ENCODE data around the gene TBC1D16.

TBC1D16 gene

DNA sequence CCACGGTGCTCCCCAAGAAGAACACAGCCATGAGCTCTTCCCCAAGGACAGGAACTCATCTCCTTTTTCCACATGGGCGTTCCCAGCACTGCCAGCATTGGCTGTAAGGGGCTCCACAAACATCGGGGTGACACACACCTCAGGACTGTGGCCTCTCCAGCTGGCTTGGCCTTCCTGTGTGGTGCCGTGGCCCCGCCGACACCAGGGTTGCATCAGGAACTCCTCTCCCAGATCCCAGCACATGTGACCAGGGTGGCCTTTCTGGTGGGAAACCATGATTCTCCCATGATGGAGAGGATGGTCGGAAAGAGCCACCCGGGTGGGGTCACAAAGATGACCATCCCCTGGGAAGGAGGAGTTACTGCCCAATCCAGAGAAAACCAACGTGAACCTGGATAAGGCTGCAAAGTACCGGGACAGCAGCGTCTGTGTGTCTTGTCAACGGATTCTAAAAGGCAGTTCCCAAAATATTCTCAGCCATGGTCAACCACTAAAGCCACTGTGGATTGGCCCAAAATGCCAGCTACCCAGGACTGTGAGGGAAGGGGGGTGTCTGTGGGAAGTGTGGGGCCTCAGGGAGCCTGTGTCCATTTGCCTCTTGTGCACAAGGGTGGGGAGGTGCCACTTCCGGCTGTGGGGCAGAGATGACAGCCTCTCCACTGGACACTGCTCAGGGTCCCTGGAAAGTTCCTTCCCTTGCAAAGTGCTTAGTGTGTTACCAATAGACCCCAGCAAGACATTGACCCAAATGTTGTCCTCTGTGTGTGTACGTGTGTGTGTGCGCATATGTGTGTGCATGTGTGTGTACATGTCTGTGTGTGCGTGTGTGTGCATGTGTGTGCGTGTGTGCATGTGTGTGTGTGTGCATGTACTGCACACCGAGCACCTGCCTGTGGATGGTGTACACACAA is 118.4 kb downstream of the TBC1D16 start:
- DNase-seq: no peak

DNA sequence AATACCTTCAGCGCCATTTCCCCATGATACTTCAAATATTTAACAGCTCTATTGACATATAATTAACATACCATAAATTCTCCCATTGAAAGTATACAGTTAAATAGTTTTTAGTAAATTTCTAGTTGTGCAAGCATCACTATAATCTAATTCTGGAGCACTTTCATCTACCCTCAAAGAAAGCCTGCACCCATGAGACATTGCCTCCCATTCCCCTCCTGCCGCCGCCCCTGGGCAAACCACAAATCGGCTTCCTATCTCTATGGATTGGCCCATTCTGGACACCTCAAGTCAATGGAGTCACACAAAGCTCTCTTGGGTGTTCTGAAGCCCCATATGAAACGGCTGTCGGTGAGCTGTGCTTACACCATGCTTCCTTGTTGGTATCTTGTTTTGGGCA is 119.2 kb downstream of the TBC1D16 start:
- DNase-seq: no peak

DNA sequence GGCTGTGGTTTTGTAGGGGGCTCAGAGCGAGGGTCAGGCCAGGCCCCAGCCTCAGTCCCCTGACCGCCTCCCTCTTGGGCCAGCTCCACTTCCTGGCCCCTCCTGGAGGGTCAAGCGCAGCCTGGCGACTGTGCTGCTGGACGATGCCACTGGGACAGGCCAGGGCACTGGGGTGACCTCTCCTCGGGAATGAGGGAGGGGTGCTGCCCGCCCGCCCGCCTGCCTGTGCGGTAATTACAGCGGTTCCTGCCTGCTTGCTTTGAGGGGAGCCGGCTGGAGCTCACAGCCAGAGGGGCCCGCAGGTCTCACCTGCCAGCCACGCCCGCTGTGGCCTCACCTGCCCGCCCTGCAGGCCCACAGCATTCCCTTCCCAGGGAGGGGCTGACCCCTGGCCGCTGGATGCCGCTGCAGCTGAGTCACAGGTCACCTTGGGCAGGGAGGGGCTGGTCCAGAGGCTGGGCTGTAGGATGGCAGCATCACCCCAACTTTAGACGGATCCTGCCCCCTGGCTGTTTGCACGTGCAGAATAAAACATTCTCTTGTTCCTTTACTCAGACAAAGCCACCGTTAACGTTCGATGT is 119.7 kb downstream of the TBC1D16 start:
- DNase-seq: peak in 4 of 58 donors; percentile 11 to 26 (median 22)

DNA sequence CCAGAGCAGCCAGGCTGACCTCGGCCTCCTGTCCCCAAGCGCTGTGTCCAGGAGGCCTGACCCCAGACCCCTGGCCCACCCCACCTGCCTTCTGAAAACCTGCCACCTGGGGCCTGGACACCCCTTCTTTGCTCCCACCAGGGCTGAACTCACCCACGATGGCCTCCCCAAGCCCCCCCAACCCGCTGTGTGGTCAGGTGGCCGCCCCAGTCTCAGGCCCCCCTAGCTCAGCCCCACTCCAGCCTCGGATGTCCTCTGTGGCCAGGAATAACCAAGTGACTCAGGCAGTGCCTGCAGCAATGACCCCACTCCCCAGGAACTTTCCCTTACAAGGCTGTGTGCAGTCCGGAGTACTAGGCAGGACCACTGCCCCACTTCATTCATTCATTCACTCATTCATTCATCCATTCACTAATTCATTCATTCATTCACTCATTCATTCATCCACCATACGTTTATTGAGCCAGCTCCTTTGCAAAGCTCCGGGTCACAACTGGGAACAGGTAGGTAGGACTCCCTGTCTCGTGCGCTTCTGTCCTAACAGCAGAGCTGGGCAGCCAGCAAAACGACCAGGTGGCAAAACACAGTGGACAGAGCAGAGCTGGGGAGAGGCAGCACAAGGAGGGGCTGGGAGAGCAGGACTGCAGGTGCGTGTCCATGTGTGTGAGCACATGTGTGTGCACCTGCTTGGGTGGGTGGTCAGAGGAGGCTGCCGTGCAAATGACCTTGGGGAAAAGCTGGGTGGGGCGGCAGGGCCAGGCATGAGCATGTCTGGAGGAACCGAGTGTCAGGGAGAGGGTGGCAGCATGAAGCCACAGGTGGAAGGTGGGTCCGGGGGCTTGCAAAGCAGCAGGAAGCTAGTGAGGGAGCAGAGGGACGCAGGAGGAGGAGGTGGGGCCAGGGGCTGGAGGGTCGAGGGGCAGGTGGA is 120.6 kb downstream of the TBC1D16 start:
- no peak for DNase-seq

DNA sequence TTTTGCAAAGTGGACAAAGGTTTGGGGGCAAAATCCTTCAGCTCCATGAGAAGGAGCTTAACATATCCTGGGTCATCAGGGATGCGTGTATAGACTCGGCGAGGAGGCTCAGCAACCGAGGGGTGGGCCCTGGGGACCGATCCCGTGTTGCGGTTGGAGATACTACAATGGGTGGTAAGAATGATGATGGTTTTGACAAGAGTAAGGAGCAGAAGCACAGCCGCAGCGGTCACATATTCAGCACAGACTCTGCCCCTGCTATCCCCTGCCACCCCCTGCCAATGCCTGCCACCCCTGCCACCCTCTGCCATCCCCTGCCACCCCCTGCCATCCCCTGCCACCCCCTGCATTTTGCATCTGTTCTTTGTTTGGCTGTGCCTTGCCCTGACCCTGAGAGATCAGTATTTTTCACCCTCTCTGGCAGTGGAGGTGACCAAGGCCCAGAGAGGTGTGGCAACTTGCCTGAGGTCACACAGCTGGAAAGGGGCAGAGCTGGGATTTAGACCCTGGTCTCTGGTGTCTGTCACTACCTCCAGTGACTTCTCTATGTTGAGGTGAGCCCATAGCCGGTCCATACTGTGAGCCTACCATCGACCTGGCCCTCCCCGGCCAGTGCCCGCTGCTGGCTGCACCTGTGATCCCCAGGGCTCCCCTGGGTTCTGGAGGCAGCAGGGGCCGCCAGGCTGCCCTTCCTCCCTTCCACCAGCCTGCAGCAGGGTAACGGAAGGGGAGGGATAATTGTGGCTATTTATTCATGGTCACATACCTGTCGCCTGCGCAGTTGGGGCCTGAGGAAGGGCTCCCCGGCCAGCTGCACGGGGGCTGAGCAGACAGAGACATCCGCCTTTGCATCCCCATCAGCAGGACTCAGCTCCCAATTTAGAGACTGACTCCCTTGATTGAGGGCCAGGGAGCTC is 121.5 kb downstream of the TBC1D16 start:
- DNase-seq: no peak

DNA sequence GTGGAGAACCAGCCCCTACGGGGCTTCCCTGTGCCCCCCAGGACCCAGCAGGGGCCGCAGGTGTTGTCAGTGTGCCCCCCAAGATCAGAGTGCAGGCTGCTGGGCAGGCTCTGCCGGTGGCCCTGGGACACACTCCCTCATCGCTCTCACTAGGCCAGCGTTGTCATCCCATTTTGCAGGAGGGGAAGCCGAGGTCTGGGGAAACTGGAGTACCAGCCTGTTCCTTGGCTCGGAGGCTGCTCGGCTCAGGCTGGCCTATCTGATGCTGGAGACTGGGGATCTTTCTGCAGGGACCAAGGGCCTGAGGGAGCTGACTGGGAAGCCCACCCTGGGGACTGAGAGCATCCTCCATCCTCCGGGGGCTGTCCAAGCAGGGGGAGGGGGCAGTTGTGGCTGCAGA is 122.2 kb downstream of the TBC1D16 start:
- DNase-seq: no peak

DNA sequence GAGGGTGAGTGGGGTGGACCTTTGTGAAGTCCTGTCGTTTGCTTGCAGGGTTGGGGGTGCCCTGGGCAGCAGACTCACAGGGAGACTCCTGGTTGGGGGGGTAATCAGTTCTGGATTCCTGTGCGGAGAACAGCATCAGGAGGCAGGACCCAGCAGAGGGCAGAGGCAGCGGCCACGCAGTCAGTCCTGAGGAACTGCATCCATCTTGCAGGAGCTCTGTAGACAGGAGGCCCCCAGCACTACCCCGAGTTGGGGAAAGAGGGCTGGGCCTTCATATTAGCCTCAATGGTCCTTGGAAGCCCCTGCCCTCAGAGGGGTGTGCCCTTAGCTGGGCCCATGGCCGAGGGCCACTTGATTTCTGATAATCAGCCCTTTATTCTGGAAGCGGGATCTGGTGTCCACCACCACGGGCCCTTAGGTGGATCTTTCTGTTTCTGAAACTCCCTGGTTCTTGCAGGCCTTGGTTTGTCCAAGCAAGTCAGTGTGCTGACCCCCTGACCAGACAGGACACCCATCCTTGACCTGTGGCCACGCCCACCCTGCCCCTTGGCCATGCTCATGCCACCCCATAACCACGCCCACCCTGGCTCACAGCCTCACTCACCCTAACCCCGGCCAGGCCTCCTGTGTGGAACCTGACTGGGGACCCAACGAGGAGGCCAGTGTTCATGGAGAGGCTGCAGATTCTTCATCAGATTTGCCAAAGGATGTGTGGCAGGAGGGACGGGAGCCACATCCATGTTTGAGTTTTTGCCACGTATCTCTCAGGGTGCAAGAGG is 122.9 kb downstream of the TBC1D16 start:
- DNase-seq: no peak

DNA sequence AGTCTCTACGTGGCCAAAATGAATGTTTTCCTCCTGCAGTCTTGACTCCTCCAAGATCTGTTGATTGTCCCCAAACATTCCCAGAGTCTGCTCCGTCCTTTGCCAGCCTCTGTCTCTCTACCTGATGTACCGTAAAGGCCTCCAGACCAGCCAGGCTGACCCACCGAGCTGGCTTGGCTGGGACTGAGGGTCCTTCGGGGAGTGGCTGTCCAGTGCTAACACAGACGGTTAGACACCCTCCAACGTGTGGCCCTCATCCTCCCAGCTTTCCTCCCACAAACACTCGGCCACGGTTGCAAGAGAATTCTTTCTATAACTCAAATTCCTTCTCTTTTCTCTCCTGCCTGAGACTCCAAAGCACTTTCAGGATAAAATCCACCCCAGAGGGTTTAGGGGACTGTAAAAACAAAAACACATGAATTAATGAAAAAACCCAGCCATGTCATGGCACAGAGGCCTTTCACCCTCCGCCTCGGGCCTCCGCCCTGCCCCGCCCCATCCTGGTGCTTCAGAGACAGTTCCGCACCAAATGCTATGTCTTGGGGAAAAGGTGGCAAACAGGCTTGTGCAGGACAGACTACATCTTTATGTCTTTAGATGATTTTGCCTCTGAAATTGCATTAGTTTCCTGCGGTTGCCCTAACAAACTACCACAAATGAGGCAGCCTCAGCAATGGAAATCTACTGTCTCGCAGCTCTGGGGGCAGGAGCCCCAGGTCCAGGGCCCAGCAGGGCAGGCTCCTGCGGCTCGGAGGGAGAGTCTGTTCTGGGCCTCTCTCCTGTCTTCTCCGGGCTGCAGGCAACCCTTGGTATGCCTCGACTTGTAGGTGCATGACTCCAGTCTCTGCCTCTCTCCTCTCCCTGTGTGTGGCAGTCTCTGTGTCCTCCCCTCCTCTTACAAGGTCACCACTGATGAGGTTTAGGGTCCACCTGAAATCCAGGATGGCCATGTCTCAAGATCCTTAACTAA is 124.0 kb downstream of the TBC1D16 start:
- no peak for DNase-seq

DNA sequence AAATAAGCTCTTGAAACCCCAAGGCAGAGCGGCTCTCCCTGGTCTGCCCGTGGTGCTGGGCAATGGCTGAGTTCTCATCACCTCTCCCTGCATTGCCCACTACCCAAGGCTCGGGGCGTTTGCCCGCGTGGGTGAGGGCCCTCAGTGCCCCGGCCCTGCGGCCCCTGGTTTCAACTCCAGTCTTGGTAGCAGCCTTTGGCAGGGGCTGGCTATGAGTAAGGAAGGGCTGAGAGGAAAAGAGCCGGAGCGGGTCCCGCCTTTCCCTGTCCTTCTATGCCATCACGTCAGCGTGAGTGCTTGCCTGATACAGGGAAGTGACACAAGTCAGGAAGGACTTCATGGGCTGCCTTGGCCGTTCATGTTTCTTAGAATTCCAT is 124.7 kb downstream of the TBC1D16 start:
- DNase-seq: no peak

DNA sequence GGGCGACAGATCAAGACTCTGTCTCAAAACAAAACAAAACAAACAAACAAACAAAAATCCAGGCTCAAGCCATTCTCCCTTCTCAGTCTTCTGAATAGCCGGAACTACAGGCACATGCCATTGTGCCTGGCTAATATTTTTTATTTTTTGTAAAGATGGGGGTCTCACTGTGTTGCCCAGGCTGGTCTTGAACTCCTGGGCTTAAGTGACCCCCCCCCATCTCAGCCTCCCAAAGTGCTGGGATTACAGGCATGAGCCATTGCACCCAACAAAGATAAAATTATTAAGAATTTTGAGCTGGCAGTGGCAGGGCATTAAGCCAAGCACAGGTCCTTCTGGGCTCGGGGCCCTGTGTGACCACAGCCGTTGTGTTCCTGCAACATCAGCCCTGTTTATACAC is 126.6 kb downstream of the TBC1D16 start:
- no peak for DNase-seq

DNA sequence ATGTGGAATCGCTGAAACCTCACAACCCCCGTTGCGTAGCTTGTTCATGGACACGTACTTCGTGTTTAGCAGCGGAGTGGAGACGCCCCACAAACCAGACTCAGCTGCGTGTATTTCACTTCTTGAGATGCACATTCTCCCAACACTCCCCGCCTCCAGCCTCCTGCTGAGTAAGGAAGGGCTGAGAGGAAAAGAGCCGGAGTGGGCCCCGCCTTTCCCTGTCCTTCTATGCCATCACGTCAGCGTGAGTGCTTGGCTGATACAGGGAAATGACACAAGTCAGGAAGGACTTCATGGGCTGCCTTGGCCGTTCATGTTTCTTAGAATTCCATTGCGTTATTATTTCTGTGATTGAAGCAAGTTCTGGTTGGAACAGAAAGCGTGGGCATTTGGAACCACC is 127.8 kb downstream of the TBC1D16 start:
- peak in 3 of 58 donors; percentile 14 to 18 (median 17) for DNase-seq

DNA sequence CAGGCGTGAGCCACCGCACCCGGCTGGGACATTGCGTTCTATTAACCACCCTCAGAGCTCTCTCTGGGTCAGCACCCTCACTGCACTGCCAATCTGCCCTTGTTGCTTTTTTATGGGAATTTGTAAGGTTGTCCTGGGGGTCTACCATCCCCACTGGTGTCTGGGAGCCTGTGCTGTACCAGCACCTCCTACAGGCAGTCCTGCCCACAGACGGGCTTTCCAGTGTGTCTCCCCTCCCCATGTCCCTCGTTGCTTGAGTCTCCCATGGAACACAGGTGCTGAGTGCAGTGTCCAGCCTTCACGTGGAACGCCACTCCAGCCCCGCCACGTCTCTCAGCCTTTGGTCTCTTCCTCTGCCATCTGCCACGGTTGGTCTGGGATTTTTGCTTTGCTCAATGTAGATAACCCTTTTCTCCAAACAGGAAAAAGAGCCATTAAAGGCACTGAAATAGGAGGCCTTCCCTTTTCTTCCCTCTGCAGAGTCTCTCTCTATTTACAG is 128.4 kb downstream of the TBC1D16 start:
- no peak for DNase-seq

DNA sequence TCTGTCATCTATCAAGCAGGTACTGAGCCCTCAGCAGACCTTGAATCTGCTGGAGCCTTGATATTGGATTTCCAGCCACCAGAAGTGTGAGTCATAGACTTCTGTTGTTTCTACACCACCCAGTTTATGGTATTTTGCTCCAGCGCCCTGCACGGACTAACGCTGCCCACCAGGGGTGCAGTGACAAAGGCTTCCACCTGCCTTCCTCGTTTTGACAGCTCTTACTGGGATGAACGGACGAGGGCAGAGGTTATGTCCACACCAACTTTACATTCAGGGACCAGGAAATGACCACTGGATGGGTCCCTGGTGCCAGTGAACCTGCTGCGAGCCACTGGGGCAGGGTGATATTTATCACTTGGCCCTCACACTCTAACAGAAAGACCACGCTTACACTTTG is 129.8 kb downstream of the TBC1D16 start:
- DNase-seq: no peak

DNA sequence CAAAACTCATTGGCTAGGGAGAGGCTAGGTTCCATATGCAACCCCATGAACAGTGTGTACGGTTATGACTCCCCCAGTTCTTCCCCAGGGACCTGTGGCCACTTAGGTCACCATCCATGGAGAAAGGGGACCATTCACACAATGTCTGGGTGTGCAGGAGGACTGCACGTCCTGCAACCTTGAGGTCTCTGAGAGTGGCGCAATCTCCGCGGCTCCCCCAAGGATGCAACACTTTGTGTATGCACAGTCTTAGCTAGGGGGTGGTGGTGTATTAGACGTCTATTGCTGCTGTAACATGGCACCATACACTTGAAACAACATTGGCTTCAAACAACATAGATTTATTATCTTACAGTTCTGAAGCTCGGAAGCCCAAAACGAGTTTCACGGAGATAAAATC is 130.8 kb downstream of the TBC1D16 start:
- no peak for DNase-seq

DNA sequence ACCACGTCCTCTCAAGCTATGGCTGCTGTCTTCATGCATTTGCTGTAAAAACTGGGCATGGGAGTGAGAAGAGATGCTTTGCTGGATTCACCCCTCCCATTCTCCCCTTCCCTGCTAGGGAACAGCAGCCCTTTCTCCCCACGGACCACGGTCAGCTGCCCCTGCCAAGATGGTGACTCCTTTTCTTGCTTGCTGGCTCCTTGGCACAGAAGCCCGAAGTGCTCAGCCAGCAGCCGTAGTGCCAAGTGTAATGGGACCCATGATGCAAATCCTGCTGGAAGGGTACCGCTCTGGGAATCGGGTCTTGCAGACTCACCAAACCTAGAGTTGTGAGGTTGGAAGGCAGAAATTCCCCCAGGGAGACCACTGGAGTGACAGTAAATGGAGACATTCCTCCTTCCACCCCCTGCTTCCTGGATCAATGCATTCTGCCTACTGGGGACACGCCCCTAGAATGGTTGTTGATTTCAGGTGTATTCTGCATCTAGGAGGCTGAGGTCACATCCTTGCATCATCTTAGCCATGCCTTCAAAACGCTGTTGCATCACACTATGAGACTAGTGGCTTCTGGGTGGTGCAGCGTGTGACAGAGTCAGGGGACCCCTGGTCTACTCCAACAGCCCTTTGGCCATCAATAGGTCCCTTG is 133.4 kb downstream of the TBC1D16 start:
- peak in 5 of 58 donors; percentile 10 to 31 (median 20) for DNase-seq

DNA sequence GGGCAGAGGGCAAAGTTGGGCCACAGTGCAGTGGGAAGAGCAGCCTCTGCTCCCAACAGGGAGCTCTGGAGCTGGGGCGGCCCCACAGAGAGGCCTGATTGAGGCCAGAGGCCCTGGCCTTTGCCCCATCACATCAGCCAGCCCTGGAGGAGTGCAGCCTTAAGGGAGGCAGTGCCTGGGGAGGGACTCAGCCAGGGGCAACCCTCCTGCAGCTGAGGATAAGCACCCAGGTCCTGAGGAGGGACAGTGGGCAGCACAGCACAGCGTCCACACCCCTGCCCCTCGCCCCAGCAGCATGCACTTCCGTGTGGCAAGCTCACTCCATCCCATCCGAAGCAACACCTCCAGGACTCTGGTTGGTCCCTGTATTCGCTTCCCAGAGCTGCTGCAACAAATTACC is 134.5 kb downstream of the TBC1D16 start:
- DNase-seq: no peak

DNA sequence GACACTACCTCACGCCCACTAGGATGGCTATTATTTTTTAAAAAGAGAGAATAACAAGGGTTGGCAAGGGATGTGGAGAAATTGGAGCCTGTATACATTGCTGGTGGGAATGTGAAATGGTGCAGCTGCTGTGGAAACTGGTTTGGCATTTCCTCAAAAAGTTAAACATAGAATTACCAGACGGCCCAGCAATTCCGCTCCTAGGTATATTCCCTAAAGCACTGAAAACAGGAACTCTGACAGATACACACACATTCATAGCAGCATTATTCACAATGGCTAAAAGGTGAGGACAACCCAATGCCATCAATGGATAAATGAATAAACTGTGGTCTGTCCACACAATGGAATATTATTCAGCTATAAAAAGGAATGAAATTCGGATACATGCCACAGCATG is 136.1 kb downstream of the TBC1D16 start:
- no peak for DNase-seq
